Right atrium auricular region (tissue), 2 donors: ENCODE measurements around the gene SPATA45. TPM values are rescaled to one million over a fixed set of nuclear protein-coding genes. Genes with fewer than 3 reads are reported as not detected.
"Not testable (repeated sequence)": the region's sequence is repeated elsewhere in the genome, so short reads cannot be mapped to it uniquely, and the experiment has no call there.

ENCODE experiments used
- DNase-seq: peaks from one replicate; pipeline ENCODE4 v3.0.0-alpha.2; 2019; ENCODE audit warnings: low spot score
- H3K27ac ChIP-seq, 2 donors: fragments of 200-600 bp; sonication (generic); 1 replicate in 1 of 2; 2 replicates in 1 of 2; pipeline ENCODE4 v1.5.1; 2016 to 2019
- H3K27me3 ChIP-seq, 2 donors: fragments of 200-600 bp; sonication (generic); one replicate each; pipeline versions ENCODE4 v1.5.1 to v1.6.0; 2017 to 2019
- H3K36me3 ChIP-seq: fragments of 200-600 bp; sonication (generic); one replicate; pipeline ENCODE4 v1.5.1; 2016
- H3K4me1 ChIP-seq, 2 donors: fragments of 200-600 bp; sonication (generic); one replicate each; pipeline versions ENCODE4 v1.5.1 to v1.6.0; 2017 to 2019
- H3K4me3 ChIP-seq, 2 donors: fragments of 200-600 bp; sonication (generic); 1 replicate in 1 of 2; 2 replicates in 1 of 2; pipeline ENCODE4 v1.5.1; 2017 to 2019; ENCODE audit warnings: mild to moderate bottlenecking in 1 of 2, moderate library complexity in 1 of 2
- H3K9me3 ChIP-seq, 2 donors: fragments of 200-600 bp; sonication (generic); one replicate each; pipeline ENCODE4 v1.5.1; 2019
- CTCF ChIP-seq, 2 donors: fragments of 200-600 bp; sonication (generic); IDR thresholded peaks; one replicate each; pipeline ENCODE4 v1.5.1; 2019; ENCODE audit warnings: antibody characterized with exemption in 2 of 2
- total RNA-seq, 2 donors: library from RNA; depleted of rRNA; stranded (reverse); fragments of >200 nt; gene quantifications; one replicate each; pipeline ENCODE4 v1.1.0, GENCODE V29; 2016

Gene SPATA45
- total RNA-seq, 2 donors from 2014 or later, result not detected

- no peaks in the 10 kb centered on the region for H3K4me1 ChIP-seq
- no peaks in the 10 kb centered on the region for H3K27me3 ChIP-seq
- H3K27ac ChIP-seq, result no peak overlapping the region
- peaks cover 18% of the 10 kb centered on the region for H3K36me3 ChIP-seq
- no peak overlapping the region for H3K4me3 ChIP-seq
- DNase-seq, result no peak
- H3K9me3 ChIP-seq, result no peaks in the 10 kb centered on the region
- TF ChIP-seq CTCF (IDR thresholded peaks at IDR 0.05), result no peak
These were observed 24.5 kb upstream of the SPATA45 start for GRCh38 chr1:212871976-212872375.

GRCh38 chr1:212867192-212867591, 19.7 kb upstream of the SPATA45 start:
- peaks cover 7% of the 10 kb centered on the region for H3K36me3 ChIP-seq
- no peak for DNase-seq
- no peaks in the 10 kb centered on the region for H3K27me3 ChIP-seq
- H3K4me3 ChIP-seq, result no peak overlapping the region
- H3K4me1 ChIP-seq, result no peaks in the 10 kb centered on the region
- no peak for TF ChIP-seq CTCF (IDR thresholded peaks at IDR 0.05)
- H3K27ac ChIP-seq, result no peak overlapping the region
- H3K9me3 ChIP-seq, result no peaks in the 10 kb centered on the region

GRCh38 chr1:212864201-212864600, 16.8 kb upstream of the SPATA45 start:
- Histone ChIP-seq H3K4me1 (peaks cover 0 to 16% of the 10 kb centered on the region in 2 donors), H3K36me3 (peaks cover 7% of the 10 kb centered on the region), H3K4me3 (no peak overlapping the region), H3K9me3 (no peaks in the 10 kb centered on the region), H3K27ac (no peak overlapping the region), H3K27me3 (no peaks in the 10 kb centered on the region)
- no peak for DNase-seq
- no peak for TF ChIP-seq CTCF (IDR thresholded peaks at IDR 0.05)

GRCh38 chr1:212863345-212863744, 15.9 kb upstream of the SPATA45 start:
- not testable (repeated sequence) for H3K9me3 ChIP-seq, H3K27ac ChIP-seq, H3K27me3 ChIP-seq, DNase-seq, H3K4me3 ChIP-seq, H3K36me3 ChIP-seq
- peaks cover 0 to 21% of the 10 kb centered on the region in 2 donors for H3K4me1 ChIP-seq

- H3K27ac ChIP-seq, result no peak overlapping the region
- H3K36me3 ChIP-seq, result peaks cover 7% of the 10 kb centered on the region
- H3K9me3 ChIP-seq, result no peaks in the 10 kb centered on the region
- no peak overlapping the region for H3K4me3 ChIP-seq
- no peak for TF ChIP-seq CTCF (IDR thresholded peaks at IDR 0.05)
- no peaks in the 10 kb centered on the region for H3K27me3 ChIP-seq
- H3K4me1 ChIP-seq, result peaks cover 0 to 22% of the 10 kb centered on the region in 2 donors
- DNase-seq, result no peak
These were observed 14.8 kb upstream of the SPATA45 start for GRCh38 chr1:212862111-212862690.

- no peak for DNase-seq
- TF ChIP-seq CTCF (IDR thresholded peaks at IDR 0.05), result no peak
- H3K9me3 ChIP-seq, result no peaks in the 10 kb centered on the region
- no peak overlapping the region for H3K27ac ChIP-seq
- H3K4me1 ChIP-seq, result peaks cover 0 to 28% of the 10 kb centered on the region in 2 donors
- H3K4me3 ChIP-seq, result no peak overlapping the region
- peaks cover 7% of the 10 kb centered on the region for H3K36me3 ChIP-seq
- no peaks in the 10 kb centered on the region for H3K27me3 ChIP-seq
These were observed 13.5 kb upstream of the SPATA45 start for GRCh38 chr1:212860713-212861581.
